GM12873 (cell line): ENCODE data around the gene PRDM16.

Source experiments
- TF ChIP-seq, protein P1 (sequence below): IDR thresholded peaks from 2 replicates; pipeline ENCODE4 v1.5.1; 2012; ENCODE audit warnings: low read depth, mild to moderate bottlenecking, moderate library complexity, low read length, control low read depth; ENCODE audit not compliant: insufficient read depth; ENCODE audit errors: missing control alignments

PRDM16 gene

GRCh38 chr1:3443807-3444206, 374.8 kb downstream of the PRDM16 start:
- TF ChIP-seq, protein P1, sequence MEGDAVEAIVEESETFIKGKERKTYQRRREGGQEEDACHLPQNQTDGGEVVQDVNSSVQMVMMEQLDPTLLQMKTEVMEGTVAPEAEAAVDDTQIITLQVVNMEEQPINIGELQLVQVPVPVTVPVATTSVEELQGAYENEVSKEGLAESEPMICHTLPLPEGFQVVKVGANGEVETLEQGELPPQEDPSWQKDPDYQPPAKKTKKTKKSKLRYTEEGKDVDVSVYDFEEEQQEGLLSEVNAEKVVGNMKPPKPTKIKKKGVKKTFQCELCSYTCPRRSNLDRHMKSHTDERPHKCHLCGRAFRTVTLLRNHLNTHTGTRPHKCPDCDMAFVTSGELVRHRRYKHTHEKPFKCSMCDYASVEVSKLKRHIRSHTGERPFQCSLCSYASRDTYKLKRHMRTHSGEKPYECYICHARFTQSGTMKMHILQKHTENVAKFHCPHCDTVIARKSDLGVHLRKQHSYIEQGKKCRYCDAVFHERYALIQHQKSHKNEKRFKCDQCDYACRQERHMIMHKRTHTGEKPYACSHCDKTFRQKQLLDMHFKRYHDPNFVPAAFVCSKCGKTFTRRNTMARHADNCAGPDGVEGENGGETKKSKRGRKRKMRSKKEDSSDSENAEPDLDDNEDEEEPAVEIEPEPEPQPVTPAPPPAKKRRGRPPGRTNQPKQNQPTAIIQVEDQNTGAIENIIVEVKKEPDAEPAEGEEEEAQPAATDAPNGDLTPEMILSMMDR, result no peak

DNA sequence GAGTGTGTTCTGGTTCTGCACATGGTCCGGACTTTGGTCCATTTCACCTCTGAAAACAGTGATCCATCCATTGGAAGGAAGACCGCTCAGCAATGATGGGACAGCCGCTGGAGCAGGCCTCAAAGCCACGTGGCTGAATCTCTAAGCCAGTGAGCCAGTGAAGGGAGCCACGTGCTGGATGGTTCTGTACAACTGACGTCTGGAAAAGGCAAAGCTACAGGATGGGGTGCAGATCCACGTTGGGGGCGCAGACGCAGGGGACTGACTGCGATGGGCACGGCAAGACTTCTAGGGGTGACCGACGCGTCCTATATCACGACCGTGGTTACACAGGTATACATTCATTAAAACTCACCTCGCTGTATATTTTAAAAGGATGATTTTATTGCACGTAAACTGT, 375.3 kb downstream of the PRDM16 start:
- TF ChIP-seq, protein P1, result no peak

- TF ChIP-seq, protein P1, result no peak
These were observed 375.7 kb downstream of the PRDM16 start for GRCh38 chr1:3444736-3445135.

DNA sequence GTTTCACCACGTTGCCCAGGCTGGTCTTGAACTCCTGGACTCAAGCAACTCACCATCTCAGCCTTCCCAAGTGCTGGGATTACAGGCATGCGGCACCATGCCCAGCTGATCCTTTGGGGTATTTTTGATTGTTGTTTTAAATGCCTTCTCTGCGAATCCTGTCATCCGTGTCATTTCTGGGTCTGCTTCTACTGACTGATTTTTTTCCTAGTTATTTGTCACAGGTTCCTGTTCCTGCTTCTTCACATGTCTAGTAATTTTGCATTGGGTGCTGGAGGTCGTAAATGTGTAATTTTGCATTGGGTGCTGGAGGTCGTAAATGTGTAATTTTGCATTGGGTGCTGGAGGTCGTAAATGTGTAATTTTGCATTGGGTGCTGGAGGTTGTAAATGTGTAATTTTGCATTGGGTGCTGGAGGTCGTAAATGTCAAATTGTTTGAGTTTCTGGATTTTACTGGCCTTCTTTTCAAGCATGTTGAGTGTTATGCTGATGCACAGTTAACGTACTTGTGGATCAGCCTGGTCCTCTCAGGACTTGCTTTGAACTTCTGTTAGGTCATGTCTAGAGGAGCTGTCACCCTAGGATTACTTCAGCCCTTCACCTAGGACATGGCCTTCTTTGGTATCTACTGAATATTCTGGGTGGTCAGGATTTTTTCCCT, 381.3 kb downstream of the PRDM16 start:
- TF ChIP-seq, protein P1, result no peak

DNA sequence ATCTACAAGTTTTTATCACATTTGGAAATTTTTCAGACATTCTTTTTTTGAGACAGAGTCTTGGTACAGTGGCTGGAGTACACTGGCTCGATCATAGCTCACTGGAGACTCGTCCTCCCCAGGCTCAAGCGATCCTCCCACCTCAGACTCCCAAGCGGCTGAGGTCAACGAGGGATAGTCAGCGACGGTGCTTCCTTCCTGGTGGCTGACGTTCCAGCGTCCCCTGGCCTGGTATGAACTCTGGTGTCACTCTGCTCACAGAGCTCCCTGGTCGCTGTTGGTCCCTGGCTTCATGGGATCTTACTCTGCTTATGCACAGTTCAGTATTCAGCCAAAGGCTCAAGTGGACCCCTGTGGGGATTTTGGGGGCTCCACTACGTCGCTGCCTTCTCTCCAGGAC, 382.0 kb downstream of the PRDM16 start:
- TF ChIP-seq, protein P1, result no peak

DNA sequence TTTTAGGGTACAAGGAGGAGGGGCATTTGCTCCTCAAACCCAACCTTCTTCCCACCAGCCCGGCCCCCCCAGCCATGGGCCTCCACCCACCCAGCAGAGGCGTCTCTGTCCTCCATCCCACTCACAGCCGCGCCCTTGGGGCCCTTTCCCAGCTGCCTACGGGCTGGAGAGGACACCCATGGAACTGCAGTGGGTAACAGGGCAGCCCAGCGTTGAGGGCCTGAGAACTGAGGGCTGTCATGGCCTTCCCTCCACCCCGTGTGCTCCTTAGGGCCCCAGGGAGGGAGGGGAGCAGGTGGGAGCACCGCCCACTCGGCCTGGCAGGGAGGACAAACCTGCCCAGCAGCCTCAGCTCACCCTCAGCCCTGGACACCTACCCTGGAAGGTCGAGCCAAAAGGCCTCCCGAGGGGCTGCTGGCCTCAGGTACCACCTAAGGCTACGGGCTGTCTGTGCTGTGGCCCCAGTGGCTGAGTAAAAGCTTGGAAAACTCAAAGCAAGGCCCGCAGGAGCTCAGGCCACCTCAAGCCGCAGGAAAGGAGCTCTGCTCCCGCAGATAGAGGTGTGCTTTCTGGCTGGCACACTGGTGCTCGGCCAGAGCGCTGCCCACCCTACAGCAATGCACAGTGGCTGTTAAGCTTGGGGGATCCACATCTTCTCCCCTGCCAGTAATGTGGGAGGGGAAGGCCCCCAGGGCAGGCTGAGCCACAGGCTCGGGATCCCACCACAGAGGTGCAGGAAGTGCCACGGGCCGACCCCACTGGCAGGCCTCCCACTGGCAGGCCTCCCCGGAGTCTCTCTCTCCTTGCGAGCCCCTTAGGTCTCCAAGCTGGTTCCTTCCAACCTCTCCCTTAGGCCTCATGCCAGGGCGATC, 383.2 kb downstream of the PRDM16 start:
- TF ChIP-seq, protein P1, result no peak

DNA sequence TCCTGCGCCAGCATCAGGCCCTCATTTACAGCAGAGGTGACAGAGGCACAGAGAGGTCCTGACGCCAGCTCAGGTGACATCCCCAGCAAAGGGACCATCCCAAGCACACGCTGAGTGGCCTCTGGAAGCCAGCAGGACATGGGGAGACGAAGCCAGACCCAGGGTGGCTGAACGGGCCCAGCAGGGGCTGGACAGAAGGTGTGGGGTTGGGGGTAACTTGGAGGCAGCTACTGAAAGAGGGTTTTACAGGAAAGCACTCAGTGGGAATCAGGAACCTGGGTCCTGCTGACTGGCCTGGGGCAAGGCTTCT, 383.8 kb downstream of the PRDM16 start:
- TF ChIP-seq, protein P1, result no peak
